ENCODE results near the gene GRID2IP. TPM values are rescaled to one million over a fixed set of nuclear protein-coding genes. Genes with fewer than 3 reads are reported as not detected.
A peak's percentile ranks its signal among the peaks of the same experiment; 100 is the strongest.

The GRID2IP gene
- total RNA-seq, 3 donors from 2014 or later (not counting 1 experiment from before 2014, with no cell fraction given) = 0.39 to 0.45 (median 0.40) TPM

DNA sequence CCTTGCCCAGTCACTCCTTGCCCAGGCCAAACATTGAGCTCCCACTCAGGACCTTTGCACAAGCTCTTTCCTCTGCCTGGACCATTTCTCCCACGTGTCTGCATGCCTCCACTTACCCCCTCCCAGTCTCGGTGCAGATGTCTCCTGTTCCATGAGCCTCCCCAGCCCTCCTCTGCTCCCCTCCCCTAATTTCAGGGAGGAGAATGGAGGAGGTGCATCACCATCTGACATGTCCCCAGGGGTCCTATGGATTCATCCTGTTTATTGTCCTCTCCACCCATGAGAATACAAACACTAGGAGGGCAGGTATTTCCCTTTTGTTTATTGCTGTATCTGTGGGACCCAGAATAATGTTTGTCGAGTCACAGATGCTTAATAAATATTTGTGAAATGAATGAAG, 8.6 kb upstream of the GRID2IP start:
- TF ChIP-seq, protein P1, sequence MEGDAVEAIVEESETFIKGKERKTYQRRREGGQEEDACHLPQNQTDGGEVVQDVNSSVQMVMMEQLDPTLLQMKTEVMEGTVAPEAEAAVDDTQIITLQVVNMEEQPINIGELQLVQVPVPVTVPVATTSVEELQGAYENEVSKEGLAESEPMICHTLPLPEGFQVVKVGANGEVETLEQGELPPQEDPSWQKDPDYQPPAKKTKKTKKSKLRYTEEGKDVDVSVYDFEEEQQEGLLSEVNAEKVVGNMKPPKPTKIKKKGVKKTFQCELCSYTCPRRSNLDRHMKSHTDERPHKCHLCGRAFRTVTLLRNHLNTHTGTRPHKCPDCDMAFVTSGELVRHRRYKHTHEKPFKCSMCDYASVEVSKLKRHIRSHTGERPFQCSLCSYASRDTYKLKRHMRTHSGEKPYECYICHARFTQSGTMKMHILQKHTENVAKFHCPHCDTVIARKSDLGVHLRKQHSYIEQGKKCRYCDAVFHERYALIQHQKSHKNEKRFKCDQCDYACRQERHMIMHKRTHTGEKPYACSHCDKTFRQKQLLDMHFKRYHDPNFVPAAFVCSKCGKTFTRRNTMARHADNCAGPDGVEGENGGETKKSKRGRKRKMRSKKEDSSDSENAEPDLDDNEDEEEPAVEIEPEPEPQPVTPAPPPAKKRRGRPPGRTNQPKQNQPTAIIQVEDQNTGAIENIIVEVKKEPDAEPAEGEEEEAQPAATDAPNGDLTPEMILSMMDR (IDR thresholded peaks at IDR 0.05) = no peak
- 31% methylated on average over 1 of the region's 3 CpGs for WGBS (ENCODE audit: insufficient coverage)

DNA sequence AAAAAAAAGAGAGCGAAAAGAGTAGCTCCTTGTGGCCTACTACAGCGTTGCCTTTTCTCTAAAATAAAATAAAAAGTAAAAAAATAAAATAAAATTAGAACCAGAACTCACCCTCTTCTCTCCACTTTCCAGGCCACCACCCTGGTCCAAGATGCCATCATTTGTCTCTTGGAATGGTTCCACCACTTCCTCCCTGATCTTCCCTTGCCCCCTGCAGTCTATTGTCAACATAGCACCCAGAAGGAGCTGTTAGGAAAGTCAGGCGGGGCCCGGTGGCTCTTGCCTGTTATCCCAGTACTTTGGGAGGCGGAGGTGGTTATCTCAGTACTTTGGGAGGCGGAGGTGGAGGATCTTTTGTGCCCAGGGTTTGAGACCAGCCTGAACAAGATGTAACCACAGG, 7.6 kb upstream of the GRID2IP start:
- no peaks in the 10 kb centered on the region for H3K9me3 ChIP-seq (ENCODE audit: control insufficient read depth, insufficient read depth, low read length)
- no peaks in the 10 kb centered on the region for H3K9me3 Mint-ChIP-seq
- intact Hi-C loops (cut with micrococcal nuclease) = no loop called here
- ATAC-seq (no peak), DNase-seq (peak in 1 of 2 donors; percentile 57)
- no peak overlapping the region for H3K27ac ChIP-seq (ENCODE audit: low read length)
- 41% methylated on average over 4 of the region's 6 CpGs for WGBS (ENCODE audit: insufficient coverage)
- no peak overlapping the region for H3K4me3 Mint-ChIP-seq
- H3K27me3 Mint-ChIP-seq (ENCODE audit: low read depth in 2 of 2) = peaks cover 5 to 10% of the 10 kb centered on the region in 2 donors
- H3K36me3 Mint-ChIP-seq = no peaks in the 10 kb centered on the region
- no peaks in the 10 kb centered on the region for H3K36me3 ChIP-seq (ENCODE audit: control insufficient read depth, insufficient read depth, low read length)
- TF ChIP-seq, protein P1 (IDR thresholded peaks at IDR 0.05) = no peak
- no peak overlapping the region for H3K4me3 ChIP-seq (ENCODE audit: low read length)
- no peak overlapping the region for H3K27ac Mint-ChIP-seq
- H3K4me1 ChIP-seq (ENCODE audit: control insufficient read depth, insufficient read depth, low read length) = no peaks in the 10 kb centered on the region
- H3K27me3 ChIP-seq (ENCODE audit: control insufficient read depth, insufficient read depth, low read length) = no peaks in the 10 kb centered on the region
- H3K4me1 Mint-ChIP-seq = no peaks in the 10 kb centered on the region

More for the DNA sequence above, 8.6 kb upstream of the GRID2IP start:
- Mint-ChIP-seq H3K27me3 (ENCODE audit: low read depth in 2 of 2) (peaks cover 5 to 10% of the 10 kb centered on the region in 2 donors), H3K36me3 (no peaks in the 10 kb centered on the region), H3K4me3 (no peak overlapping the region), H3K27ac (no peak overlapping the region), H3K4me1 (no peaks in the 10 kb centered on the region), H3K9me3 (no peaks in the 10 kb centered on the region)
- DNase-seq (no peak), ATAC-seq (no peak)
- Histone ChIP-seq H3K27ac (ENCODE audit: low read length) (no peak overlapping the region), H3K36me3 (ENCODE audit: control insufficient read depth, insufficient read depth, low read length) (no peaks in the 10 kb centered on the region), H3K4me3 (ENCODE audit: low read length) (no peak overlapping the region), H3K27me3 (ENCODE audit: control insufficient read depth, insufficient read depth, low read length) (no peaks in the 10 kb centered on the region), H3K4me1 (ENCODE audit: control insufficient read depth, insufficient read depth, low read length) (no peaks in the 10 kb centered on the region), H3K9me3 (ENCODE audit: control insufficient read depth, insufficient read depth, low read length) (no peaks in the 10 kb centered on the region)
- intact Hi-C loops (cut with micrococcal nuclease) = no loop called here

DNA sequence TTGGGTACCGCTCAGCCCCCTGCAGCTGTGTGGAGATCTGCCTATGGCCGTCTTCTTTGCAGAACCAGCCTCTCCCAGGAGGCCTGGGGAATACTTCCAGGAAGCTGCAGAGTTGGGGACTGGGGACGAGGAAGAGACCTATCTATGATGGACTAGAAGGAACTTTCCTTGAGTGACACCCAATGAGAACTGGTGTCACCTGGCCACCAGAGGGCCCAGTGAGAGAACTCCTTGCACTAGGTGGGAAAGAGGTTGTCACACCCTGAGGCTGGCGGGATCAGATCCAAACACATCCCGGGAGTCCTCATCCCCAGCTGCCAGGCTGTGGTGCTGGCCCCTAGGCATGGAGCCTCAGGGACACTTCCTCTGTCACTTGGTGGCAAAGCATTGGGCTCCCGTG, 4.9 kb upstream of the GRID2IP start:
- Mint-ChIP-seq H3K4me3 (no peak overlapping the region), H3K9me3 (no peaks in the 10 kb centered on the region), H3K36me3 (no peaks in the 10 kb centered on the region), H3K4me1 (no peaks in the 10 kb centered on the region), H3K27ac (no peak overlapping the region), H3K27me3 (ENCODE audit: low read depth in 2 of 2) (peaks cover 5 to 10% of the 10 kb centered on the region in 2 donors)
- Histone ChIP-seq H3K36me3 (ENCODE audit: control insufficient read depth, insufficient read depth, low read length) (no peaks in the 10 kb centered on the region), H3K27ac (ENCODE audit: low read length) (no peak overlapping the region), H3K4me1 (ENCODE audit: control insufficient read depth, insufficient read depth, low read length) (no peaks in the 10 kb centered on the region), H3K4me3 (ENCODE audit: low read length) (no peak overlapping the region), H3K9me3 (ENCODE audit: control insufficient read depth, insufficient read depth, low read length) (no peaks in the 10 kb centered on the region), H3K27me3 (ENCODE audit: control insufficient read depth, insufficient read depth, low read length) (no peaks in the 10 kb centered on the region)
- DNase-seq (peak in 1 of 2 donors; percentile 30), ATAC-seq (no peak)
- TF ChIP-seq, protein P1 (IDR thresholded peaks at IDR 0.05) = no peak
- WGBS (ENCODE audit: insufficient coverage) = 77% methylated on average over 6 of the region's 6 CpGs
- intact Hi-C loops (cut with micrococcal nuclease) = no loop called here

DNA sequence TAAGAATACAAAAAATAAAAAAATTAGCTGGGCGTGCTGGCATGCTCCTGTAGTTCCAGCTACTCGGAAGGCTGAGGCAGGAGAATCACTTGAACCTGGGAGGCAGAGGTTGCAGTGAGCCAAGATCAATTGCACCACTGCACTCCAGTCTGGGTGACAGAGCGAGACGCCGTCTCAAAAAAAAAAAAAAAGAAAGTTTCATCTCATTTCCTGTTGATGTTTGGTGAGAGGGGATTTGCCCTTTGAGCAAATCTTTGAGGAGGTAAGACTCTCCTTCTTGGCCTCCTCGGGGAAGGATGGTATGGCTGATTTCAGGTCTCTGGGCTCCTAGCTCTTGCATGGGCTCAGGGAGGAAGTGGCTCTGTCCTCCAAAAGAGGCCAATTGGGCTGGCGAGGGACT, 3.6 kb upstream of the GRID2IP start:
- Mint-ChIP-seq H3K4me1 (no peaks in the 10 kb centered on the region), H3K4me3 (no peak overlapping the region), H3K27ac (no peak overlapping the region), H3K36me3 (no peaks in the 10 kb centered on the region), H3K27me3 (ENCODE audit: low read depth in 2 of 2) (peaks cover 2 to 5% of the 10 kb centered on the region in 2 donors), H3K9me3 (no peaks in the 10 kb centered on the region)
- Histone ChIP-seq H3K27ac (ENCODE audit: low read length) (no peak overlapping the region), H3K4me1 (ENCODE audit: control insufficient read depth, insufficient read depth, low read length) (no peaks in the 10 kb centered on the region), H3K27me3 (ENCODE audit: control insufficient read depth, insufficient read depth, low read length) (no peaks in the 10 kb centered on the region), H3K36me3 (ENCODE audit: control insufficient read depth, insufficient read depth, low read length) (no peaks in the 10 kb centered on the region), H3K9me3 (ENCODE audit: control insufficient read depth, insufficient read depth, low read length) (no peaks in the 10 kb centered on the region), H3K4me3 (ENCODE audit: low read length) (no peak overlapping the region)
- TF ChIP-seq, protein P1 (IDR thresholded peaks at IDR 0.05) = no peak
- 64% methylated on average over 7 of the region's 7 CpGs for WGBS (ENCODE audit: insufficient coverage)
- DNase-seq = peak in 1 of 2 donors; percentile 61
- intact Hi-C loops (cut with micrococcal nuclease) = no loop called here
- no peak for ATAC-seq

Data from natural killer cell (primary cell).